Measurements from ENCODE around the gene AOAH. TPM values are rescaled to one million over a fixed set of nuclear protein-coding genes. Genes with fewer than 3 reads are reported as not detected.

AOAH gene
- total RNA-seq, 1 experiment from 2014 or later, result 0.39 TPM

GRCh38 chr7:36604806-36605205 lies 119.5 kb downstream of the AOAH start:
- TF ChIP-seq CTCF (conservative IDR thresholded peaks at IDR 0.05), result no peak
- Histone ChIP-seq H3K23ac (ENCODE audit: insufficient read length, low read depth, low read length) (no peak overlapping the region), H3K14ac (ENCODE audit: insufficient read depth, low read length) (no peak overlapping the region), H2BK120ac (ENCODE audit: low read depth, low read length, poor library complexity, severe bottlenecking) (no peak overlapping the region), H3K23me2 (ENCODE audit: insufficient read length, low read depth, low read length, poor library complexity, severe bottlenecking) (no peaks in the 10 kb centered on the region), H2BK15ac (ENCODE audit: low read depth, low read length) (no peak overlapping the region), H3K18ac (ENCODE audit: insufficient read length, low read depth, low read length) (no peak overlapping the region), H2AFZ (ENCODE audit: low read length) (no peak overlapping the region), H2BK12ac (ENCODE audit: insufficient read length, low read depth, low read length) (no peak overlapping the region), H3K27ac (ENCODE audit: insufficient read length, low read depth, low read length) (no peak overlapping the region), H4K20me1 (ENCODE audit: control insufficient read depth, insufficient read depth, insufficient read length) (no peaks in the 10 kb centered on the region), H2BK20ac (ENCODE audit: low read depth, low read length, poor library complexity, severe bottlenecking) (no peak overlapping the region), H3K4ac (ENCODE audit: low read depth, low read length) (no peak overlapping the region), H3K27me3 (ENCODE audit: insufficient read depth, low read length) (no peaks in the 10 kb centered on the region), H2AK5ac (ENCODE audit: insufficient read length, low read length) (no peak overlapping the region), H4K8ac (replicated peaks; ENCODE audit: insufficient read length, low read depth, low read length) (no peak overlapping the region), H3K56ac (ENCODE audit: insufficient read length, low read depth, low read length) (no peak overlapping the region), H3T11ph (ENCODE audit: low read length) (no peak overlapping the region), H3K4me1 (ENCODE audit: insufficient read depth, low read length) (peaks cover 3% of the 10 kb centered on the region; the same call in 1 of the 2 replicates), H4K5ac (ENCODE audit: insufficient read length, low read depth, low read length) (no peak overlapping the region), H3K79me1 (ENCODE audit: insufficient read depth, low read depth, low read length, poor library complexity, severe bottlenecking) (no peaks in the 10 kb centered on the region), H3K9ac (ENCODE audit: extremely low read depth, insufficient read length, low read length) (no peak overlapping the region), H3K9me3 (ENCODE audit: control insufficient read depth, low read depth, low read length) (no peaks in the 10 kb centered on the region), H3K79me2 (ENCODE audit: insufficient read depth, low read length) (no peaks in the 10 kb centered on the region), H4K91ac (ENCODE audit: insufficient read length, low read depth, low read length) (no peak overlapping the region), H3K4me2 (ENCODE audit: insufficient read depth, insufficient read length, low read length) (no peak overlapping the region), H2BK5ac (ENCODE audit: insufficient read length, low read length) (no peak overlapping the region)
- peaks cover 6% of the 10 kb centered on the region; the same call in 1 of the 2 replicates for H3K27me3 Mint-ChIP-seq (ENCODE audit: low read depth)
- WGBS (ENCODE audit: extremely low coverage, insufficient read length, low lambda C conversion rate), result no CpG with 5 or more reads among the region's 3 CpGs
- no peak for DNase-seq
- no peaks in the 10 kb centered on the region for H3K36me3 Mint-ChIP-seq (ENCODE audit: insufficient read depth in 1 of 3, low read depth in 3 of 3)
- H3K9me3 Mint-ChIP-seq, result no peaks in the 10 kb centered on the region
- no peak overlapping the region for H3K4me3 Mint-ChIP-seq
- H3K27ac Mint-ChIP-seq, result no peak overlapping the region
- H3K4me1 Mint-ChIP-seq, result peaks cover 18 to 22% of the 10 kb centered on the region in 2 experiments

Data from H9 (cell line).